ENCODE measurements around the gene NT5C1B.

NT5C1B gene

DNA sequence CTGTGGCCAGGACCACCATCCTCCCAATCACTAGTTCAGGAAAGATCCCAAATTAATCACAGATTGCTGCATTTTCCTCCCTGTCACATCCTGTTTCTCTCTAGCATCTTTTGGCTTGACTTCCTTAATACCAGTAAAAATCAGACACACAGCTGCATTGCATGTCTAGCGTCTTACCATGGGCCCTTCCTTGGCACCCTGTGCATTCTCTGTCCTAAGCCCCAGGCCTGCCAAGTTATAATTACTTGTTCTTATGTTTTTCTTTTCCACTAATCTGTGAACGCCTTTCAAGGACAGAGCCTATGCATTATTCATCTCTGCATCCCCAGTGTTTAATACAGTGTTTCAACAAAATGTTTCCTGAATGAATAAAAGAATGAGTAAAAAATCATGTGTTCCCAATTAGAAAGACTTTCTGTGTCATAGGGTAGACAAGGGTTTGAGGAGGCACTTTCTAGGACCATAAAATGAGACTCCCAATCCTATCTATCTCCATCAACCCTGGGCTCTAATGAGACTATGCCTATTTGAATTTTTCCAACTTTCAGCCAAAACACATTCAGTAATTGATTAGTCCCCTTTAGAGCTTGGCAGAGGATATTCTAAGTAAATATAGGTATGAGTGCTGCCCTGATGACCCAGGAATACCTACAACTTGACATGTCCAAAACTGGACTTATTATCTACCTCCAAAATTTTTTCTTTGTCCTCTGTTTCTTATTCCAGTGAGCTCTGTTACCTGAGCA is 10.3 kb upstream of the NT5C1B start:
- no peak for DNase-seq (ENCODE audit: low read depth)

DNA sequence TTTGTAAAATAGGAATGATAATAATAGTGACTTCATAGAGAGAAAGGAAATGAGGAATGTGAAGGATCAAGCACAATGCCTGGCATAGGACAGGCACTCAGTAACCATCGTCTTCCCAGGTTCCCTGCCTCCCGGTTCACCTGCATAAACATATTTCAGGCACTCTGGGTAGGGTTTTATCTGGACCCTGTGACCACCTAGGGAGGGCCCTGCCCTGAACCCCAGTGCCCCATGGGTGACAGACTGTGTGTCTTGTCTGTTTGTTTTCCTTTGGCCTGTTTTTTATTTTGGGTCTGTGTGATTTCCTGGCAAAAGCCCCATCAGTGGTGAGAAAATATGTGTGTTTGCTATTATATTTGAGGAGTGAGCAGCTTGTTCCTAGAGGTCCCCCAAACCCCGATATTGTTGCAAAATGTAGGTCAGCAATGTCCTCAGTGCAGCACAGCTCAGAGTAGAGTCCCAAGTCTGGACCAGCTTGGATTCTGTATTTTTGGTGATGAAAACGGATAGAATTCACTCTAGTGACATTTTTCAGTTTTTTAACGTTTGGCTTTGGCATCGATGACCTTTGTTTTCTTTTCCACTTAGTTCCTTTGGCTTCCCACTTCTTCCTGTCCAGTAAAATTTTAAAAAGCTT is 9.6 kb upstream of the NT5C1B start:
- DNase-seq (ENCODE audit: low read depth) = no peak

DNA sequence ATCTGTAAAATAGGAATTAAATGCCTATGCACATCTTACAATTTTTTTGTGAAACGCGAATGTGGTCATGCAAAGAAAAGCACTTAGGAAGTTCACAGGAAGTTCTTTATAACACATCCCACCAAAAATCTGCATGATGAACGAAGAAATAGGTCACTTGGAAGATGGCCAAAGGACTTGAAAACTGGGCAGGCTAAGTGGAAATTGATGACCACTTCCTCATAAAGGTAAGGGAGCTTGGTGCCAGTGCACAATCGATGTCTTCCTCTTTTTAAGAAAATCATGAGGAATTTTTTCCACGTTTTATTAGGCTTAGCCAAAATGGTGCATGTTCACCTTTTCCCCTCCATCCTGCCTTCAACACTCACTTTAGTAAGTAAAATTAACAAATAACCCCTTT is 8.2 kb upstream of the NT5C1B start:
- DNase-seq (ENCODE audit: low read depth) = no peak

DNA sequence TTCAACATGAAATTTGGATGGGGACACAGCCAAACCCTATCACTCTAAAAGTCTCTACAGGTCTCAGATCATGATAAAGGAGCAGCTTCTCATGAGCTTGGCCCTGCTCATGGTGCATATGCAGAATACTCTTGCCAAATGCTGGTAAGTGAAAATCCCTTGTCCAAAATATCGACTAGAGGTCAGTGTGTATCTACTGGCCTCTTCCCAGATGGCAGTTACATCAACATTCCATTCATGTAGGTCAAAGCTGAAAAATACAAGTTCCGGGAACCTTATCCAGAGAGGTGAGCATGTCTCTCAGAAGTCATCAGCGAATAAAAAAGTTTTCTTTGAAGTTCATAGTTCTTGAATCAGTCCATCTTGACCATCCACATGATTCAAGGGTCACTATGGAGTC is 7.6 kb upstream of the NT5C1B start:
- DNase-seq (ENCODE audit: low read depth) = no peak

DNA sequence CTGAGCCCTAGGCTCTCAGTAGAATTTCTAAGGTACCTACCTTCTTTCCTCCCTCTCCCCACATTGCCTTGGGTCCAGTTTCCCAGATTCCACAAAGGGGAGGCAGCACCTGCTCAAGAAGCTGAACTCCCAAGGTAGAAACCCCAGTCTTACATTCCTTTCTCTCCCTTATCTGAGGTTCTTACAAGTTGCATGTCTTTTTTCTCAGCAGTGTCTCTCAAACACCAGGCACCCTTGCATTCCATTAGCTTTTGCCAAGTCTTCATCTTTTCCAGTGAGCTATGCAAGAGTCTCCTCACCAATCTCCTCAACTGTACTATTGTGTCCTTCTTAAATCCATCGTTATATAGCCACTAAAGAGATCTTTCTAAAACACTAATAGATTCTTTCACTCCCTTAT is 4.1 kb upstream of the NT5C1B start:
- DNase-seq (ENCODE audit: low read depth) = no peak

DNA sequence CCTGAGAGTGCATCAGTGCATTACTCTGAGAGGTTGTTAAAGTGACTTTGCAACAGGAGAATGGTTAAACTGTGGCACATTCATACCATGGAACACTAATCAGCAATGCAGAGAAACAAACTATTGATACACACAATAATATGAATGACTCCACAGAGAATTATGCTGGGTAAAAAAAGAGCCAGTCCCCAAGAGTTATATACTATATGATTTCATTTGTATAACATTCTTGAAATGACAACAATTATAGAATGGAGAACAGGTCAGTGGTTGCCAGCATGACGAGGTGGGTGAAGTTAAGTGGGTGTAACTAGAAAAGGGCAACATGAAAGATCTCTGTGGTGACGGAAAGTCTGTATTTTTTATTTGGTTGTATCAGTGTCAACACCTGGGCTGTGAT is 3.0 kb upstream of the NT5C1B start:
- no peak for DNase-seq (ENCODE audit: low read depth)

DNA sequence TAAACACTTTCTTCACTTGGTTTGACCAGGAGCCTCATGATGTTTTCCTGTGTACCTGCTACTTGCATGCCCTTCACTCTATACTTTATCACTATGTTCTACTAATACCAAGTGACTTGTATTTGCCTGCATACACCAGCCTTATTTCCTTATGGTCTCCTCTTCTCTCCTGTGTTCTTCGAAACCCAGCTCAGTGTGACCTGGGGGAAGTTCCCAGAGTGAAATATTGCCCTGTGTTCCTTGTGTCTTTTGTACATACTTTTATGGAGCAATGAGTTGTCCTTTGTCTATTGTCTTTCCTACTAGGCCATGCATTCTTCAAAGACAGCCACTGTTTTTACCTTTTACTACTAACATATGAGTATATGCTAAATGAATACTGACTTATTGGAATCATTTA is 567 bp downstream of the NT5C1B start:
- DNase-seq (ENCODE audit: low read depth) = no peak

DNA sequence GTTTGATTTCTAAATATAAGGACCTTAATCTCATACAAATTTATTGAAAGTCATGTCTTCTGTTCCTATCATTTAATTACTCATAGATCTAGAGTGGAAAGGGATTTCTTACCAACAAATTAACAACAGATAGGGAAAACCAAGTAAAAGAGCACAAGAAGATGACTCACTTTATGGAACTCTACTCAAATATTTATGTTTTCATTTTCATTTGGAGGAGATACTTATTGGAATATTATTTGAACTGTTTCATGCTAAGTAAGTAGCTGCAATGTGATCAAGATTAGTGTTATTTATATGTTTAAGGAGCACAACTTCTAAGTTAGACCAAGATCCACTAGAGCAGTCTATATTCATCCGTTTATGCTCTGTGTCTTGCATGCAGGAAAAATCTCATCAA is 1.3 kb downstream of the NT5C1B start:
- DNase-seq (ENCODE audit: low read depth) = no peak

DNA sequence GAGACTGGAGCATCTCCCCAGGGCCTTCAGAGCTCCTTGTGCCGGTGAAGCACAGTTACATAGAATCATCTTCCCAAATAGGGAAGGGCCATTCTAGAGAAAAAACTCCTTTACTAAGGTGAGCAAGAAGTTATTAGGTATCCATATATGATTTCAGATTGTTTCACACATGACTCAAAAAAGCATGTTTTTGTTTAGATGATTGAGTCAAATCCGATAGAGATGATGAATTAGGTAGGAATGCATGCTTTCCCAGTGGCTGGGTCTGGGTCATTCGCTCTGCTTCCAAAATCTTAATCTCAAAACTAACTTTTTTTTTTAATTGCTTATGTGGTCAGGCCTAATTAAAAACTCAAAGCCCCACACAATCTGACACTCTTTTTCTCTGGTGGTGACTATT is 3.8 kb downstream of the NT5C1B start:
- DNase-seq (ENCODE audit: low read depth) = no peak

DNA sequence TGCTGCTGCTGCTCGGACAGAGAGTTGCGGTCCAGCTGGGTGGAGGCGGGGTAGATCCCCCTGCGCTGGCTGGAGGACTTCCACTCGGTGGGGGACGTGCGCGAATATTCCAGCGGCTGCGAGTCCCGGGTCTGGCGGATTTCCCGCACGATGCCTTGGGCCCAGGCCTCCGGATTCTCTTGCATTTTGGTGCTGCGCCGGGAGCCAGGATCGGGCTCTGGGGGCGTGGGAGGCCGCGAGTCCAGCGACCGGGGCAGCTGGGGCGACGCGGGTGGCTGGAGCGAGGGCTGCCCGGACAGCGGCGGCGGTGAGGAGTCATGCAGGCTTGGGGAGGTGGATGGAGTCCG is 4.8 kb downstream of the NT5C1B start:
- no peak for DNase-seq (ENCODE audit: low read depth)

DNA sequence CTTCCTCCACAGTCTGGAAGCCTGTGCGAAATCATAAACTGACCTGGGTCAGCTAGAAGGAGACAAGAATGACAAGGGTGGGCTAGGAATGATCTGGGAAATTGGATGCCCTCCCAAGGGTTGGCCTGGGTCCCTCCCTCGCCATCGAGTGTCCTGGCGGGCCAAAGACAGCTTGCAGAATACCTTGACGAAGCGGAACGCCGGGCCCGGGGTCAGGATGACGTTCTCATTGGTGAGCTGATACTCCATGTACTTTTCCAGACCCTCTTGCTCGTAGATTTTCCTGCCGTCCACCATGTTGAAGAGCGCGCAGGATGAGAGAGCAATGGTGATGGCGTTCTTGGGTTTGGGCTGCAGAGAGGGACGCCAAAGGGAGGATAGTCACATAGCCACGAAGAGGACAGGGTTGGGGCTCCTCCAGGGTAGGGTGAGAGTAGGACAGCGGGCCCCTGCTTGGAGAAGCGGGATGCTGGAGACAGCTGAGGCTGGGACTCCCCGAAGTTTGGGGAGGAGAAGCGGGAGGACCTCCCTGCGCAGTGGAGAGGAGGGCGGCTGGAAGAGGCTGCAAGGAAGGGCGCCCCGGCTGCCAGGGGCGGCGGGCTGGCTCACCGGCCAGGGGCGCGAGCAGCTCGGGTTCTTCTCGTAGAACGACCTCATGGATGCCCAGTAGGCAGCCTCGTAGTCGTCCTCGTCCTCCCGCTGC is 5.3 kb downstream of the NT5C1B start:
- no peak for DNase-seq (ENCODE audit: low read depth)

DNA sequence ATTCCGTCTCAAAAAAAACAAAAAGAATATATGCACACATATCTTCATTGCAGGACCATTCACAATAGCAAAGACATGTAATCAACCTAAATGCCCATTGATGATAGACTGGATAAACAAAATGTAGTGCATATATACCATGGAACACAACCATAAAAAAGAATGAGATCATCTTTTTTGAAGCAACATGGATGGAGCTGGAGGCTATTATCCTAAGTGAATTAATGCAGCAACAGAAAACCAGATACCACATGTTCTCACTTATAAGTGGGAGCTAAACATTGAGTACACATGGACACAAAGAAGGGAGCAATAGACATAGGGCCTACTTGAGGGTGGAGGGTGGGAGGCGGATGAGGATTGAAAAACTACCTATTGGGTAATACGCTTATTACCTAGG is 8.8 kb downstream of the NT5C1B start:
- DNase-seq (ENCODE audit: low read depth) = no peak

DNA sequence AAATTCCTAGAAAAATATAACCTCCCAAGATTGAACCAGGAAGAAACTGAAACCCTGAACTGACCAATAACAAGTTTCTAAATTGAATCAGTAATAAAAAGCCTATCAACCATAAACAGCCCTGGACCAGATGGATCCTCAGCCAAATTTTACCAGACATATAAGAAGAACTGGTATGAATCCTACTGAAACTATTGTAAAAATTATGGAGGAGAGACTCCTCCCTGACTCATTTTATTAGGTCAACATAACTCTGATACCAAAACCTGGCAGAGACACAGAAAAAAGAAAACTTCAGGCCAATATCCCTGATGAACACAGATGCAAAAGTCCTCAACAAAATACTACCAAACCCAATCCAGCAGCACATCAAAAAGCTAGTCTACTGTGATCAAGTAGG is 11.3 kb downstream of the NT5C1B start:
- DNase-seq (ENCODE audit: low read depth) = no peak

DNA sequence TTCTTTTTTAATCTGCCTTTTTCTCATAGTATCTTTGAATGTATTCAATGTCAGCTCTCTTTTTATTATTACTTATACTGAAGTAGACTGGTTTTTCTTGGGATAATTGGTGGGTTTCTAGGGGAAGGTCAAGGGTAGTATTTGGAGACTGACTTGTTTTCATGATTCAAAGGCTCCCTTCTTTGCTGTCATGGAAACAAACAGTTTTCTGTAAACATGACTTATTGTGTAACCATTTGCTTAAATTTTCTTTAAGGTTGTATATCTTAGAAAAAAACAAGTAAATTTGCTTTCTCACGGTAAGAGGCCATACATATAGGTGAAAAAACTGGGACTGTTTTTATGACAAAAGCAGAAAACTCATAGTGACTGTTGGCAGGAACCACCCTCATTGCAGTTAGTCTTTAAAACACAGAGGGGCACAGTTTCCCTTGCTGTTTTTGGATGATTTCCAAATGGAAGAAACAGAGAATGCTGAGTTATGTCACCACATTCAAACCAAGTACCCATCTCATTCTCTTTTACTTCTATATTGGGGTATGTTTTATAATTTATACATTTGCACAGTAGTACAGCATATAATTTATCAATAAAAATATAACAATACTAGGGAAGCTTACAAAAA is 23.1 kb downstream of the NT5C1B start:
- no peak for DNase-seq (ENCODE audit: low read depth)

DNA sequence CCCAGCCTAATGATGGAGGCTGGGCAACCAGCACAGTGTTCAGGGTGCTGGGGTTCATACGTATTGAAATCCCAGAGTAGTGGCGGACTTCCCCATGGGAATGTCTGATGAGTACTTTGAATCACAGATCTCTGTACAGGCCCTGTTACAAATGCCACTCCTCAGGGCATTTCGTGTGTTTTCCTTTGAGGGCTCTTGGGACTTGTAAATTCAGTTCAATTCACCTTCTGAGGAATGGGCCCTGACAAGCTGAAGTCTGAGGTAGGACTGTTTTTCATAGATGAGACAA is 28.6 kb downstream of the NT5C1B start:
- no peak for DNase-seq (ENCODE audit: low read depth)

DNA sequence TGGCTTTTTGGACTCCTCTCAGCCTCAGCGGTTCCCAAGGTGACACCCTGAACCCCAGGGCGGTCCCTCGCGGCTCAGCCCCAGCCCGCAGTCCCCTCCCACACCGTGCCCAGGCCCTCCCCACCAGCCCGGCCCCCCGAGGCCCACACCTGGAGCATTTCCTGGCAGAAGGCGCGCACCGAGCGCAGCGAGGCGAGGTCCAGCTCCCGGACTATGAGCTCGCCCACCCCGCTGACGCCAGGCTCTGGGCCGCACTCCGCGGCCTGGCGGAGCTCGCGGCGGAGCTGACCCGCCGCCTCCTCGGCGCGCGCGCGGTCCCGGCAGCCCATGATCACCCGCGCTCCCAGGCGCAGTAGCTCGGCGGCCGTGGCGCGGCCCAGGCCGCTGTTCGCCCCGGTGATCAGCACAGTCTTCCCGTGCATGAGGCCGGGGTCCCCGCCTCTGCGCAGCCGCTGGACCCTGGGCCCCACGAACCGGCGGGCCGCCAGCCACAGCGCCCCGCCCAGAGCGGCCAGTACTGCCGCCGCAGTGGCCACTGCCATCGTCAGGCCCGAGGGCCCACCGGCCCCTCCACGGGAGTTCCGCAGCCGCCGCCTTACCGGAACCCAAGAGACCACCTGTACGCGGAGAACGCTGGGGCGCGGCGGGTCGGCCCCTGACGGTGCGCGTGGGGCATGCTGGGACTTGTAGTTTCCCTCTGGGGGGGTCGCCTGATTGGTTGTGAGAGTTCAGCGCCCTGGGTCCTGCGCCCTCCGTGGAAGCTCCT is 29.2 kb downstream of the NT5C1B start, which contains the start of gene RDH14:
RDH14 (minus strand) TSS at position 623 of the 766 bp plus-strand sequence; CDS start at position 542, 81 bp downstream.
- DNase-seq (ENCODE audit: low read depth) = peak; percentile 84

DNA sequence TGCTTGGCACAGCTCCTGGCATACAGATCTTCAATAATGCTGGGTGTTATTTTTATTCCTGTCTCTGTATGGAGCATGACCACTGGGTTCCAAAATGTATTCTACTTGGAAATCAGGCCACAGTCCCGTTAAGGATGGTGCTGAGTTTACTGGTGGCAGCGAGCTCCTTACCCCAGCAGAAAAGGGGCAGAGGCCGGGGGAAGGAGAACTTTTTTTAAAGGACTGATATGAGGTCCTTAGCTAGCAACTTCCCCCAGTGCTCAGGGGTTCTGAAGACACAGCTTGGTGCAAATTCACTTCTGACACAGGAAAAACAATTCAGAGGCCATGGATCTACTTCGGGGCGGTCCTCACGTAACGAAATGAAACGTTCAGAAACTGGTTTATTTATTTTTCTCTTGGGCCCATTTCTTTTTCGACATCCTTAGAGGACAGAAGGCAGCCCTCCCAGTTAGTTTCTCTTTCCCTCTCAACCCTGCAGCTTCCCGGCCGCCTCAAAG is 29.8 kb downstream of the NT5C1B start:
- DNase-seq (ENCODE audit: low read depth) = no peak

DNA sequence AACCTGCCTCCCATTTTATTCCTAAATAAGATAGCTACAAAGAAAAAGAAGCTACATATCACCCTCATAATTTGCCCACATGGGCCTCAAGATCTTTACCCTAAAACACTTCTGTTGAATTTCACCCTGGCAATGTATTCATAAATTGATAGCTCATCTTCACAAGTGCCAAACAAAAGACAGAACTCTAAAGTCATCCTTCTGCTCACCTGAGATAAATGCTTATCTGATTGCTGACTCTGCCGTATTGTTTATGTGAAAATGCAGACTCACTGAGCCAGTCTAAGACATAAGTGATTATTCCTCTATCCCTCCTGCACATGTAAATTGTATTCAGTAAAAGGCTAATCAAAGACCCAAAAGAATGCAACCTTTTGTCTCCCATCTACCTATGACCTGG is 30.9 kb downstream of the NT5C1B start:
- no peak for DNase-seq (ENCODE audit: low read depth)

DNA sequence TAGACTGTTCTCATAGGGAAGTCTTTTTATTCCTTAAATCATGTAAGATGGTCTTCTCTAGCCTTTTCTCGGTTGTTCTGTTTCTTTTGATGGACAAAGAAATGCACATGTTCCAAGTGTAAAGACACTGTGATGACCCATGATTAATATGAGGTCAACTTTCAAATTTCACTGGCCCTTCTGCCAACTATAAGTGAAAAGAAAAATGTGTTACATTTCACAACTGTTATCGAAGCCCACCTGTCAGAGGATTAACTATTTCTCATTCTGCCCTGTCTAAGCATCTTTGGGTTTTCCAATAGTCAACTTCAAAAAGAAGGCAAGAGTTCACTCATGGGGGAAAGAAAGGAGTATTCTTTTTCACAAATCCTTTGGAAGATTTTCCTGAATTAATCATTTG is 32.2 kb downstream of the NT5C1B start:
- DNase-seq (ENCODE audit: low read depth) = no peak

DNA sequence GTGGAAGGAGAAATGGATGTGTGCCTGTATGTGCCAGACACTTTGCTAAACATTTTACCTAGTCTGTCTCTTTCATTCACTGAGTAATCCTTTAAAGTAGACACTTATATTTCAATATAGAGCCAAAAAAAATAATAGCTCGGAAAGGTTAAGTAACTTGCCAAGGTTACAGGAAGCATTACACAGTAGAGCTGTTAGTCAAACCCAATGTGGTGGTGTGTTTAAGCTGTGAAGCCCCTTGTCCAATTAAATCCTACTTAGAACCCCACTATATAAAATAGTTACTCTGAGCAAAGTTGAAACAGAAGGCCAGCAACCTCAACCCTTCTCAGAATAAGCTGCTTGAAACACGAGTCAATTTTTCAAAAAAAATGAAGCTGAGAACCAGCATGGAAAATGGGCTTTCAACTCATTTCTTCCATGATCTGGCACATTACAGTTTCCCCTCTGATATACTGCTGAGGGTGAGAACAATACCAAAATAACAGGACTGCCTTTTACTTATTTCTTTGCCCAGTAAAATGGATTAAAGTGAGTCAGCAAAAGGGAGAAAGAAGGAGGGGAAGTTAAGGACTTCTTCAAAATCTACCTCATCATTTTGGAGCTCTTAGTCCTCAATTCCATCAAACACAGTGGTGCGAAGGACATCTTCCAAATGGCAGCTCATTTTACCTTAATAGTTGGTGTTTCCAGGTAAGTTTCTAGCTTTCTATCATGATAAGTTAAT is 36.9 kb downstream of the NT5C1B start:
- no peak for DNase-seq (ENCODE audit: low read depth)

DNA sequence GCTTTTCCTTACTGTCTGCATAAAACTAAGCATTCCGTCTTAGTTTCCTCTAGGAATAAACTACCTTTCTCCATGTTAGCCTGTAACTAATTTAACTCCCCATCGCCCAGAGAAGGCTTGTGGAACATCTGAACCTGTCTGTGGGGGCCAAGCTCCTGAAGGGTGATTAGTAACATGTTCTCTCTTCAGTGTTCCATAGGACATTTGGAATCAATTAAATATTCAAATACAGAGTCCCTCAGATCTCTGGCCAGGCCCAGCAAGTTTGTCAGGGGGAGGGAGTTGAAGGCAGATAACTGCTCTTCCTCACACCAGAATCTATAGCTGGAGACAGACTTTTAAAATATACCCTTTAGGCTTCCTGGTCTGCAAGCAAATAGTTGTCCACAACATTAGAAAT is 37.7 kb downstream of the NT5C1B start:
- no peak for DNase-seq (ENCODE audit: low read depth)

DNA sequence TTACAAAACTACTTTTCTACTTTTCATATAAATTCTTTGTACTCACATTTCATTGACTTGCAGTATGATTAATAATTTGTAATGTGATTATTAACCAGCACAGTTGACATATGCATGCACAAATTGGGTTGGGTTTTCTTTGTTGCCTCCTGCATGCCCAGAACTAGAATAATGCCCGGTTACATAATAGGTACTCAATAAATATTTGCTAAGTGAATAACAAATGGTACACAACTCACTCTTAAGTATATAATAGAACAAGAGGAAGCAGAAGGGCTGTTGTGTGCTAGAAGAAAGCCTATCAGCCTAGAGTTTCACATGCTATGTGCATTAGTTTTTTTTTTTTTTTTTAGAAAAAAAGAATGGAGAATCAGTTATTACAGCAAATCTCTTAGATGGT is 38.2 kb downstream of the NT5C1B start:
- DNase-seq (ENCODE audit: low read depth) = no peak

Data from T-helper 22 cell (primary cell).